Liver (tissue), 9 donors: ENCODE results near the gene CTBP1. TPM values are rescaled to one million over a fixed set of nuclear protein-coding genes. Genes with fewer than 3 reads are reported as not detected.

ENCODE experiments used
- DNase-seq: peaks from one replicate; pipeline ENCODE4 v3.0.0-alpha.2; 2017; ENCODE audit warnings: low spot score
- H3K27ac ChIP-seq, 2 donors: one replicate each; pipeline ENCODE4 v1.7.0; 2013; ENCODE audit warnings: inconsistent platforms in 2 of 2, low read length in 2 of 2, control low read depth in 1 of 2, low read depth in 1 of 2, mild to moderate bottlenecking in 1 of 2
- H3K27me3 ChIP-seq, 4 donors: one replicate each; pipeline versions ENCODE4 v1.6.1 to v1.7.0; 2013; ENCODE audit warnings: low read length in 3 of 4, inconsistent platforms in 1 of 4, mild to moderate bottlenecking in 1 of 4, moderate library complexity in 1 of 4; ENCODE audit not compliant: control insufficient read depth in 4 of 4, insufficient read depth in 4 of 4
- H3K36me3 ChIP-seq, 4 donors: one replicate each; pipeline versions ENCODE4 v1.6.1 to v1.7.0; 2013; ENCODE audit warnings: low read length in 3 of 4, mild to moderate bottlenecking in 3 of 4, low read depth in 1 of 4, moderate library complexity in 1 of 4; ENCODE audit not compliant: control insufficient read depth in 4 of 4, insufficient read depth in 3 of 4
- H3K4me1 ChIP-seq, 4 donors: one replicate each; pipeline versions ENCODE4 v1.6.1 to v1.7.0; 2013; ENCODE audit warnings: low read length in 3 of 4, mild to moderate bottlenecking in 3 of 4, moderate library complexity in 1 of 4; ENCODE audit not compliant: control insufficient read depth in 4 of 4, insufficient read depth in 4 of 4
- H3K4me3 ChIP-seq, 3 donors: one replicate each; pipeline versions ENCODE4 v1.6.1 to v1.7.0; 2013; ENCODE audit warnings: low read length in 3 of 3, control low read depth in 1 of 3, low read depth in 1 of 3, mild to moderate bottlenecking in 1 of 3
- H3K9ac ChIP-seq, 2 donors: one replicate each; pipeline ENCODE4 v1.7.0; 2013; ENCODE audit warnings: low read length in 2 of 2, mild to moderate bottlenecking in 2 of 2, moderate library complexity in 2 of 2, control low read depth in 1 of 2, low read depth in 1 of 2
- H3K9me3 ChIP-seq, 4 donors: one replicate each; pipeline versions ENCODE4 v1.6.1 to v1.7.0; 2013; ENCODE audit warnings: low read length in 3 of 4; ENCODE audit not compliant: control insufficient read depth in 4 of 4
- ATF3 ChIP-seq: IDR thresholded peaks from 2 replicates; pipeline ENCODE4 v1.6.1; 2016; ENCODE audit warnings: antibody characterized with exemption
- CTCF ChIP-seq: fragments of 150-350 bp; IDR thresholded peaks from 2 replicates; pipeline ENCODE4 v1.5.1; 2017; ENCODE audit warnings: improper control_type of control experiment, low read depth, low read length; ENCODE audit not compliant: missing input control
- EGR1 ChIP-seq, 2 donors: IDR thresholded peaks; 2 replicates each; pipeline ENCODE4 v1.6.1; 2016 to 2018; ENCODE audit warnings: antibody characterized with exemption in 2 of 2, low read depth in 2 of 2
- FOXA1 ChIP-seq: IDR thresholded peaks from 2 replicates; pipeline ENCODE4 v1.6.1; 2016; ENCODE audit warnings: antibody characterized with exemption
- FOXA2 ChIP-seq: IDR thresholded peaks from 2 replicates; pipeline ENCODE4 v1.6.1; 2016; ENCODE audit warnings: antibody characterized with exemption
- GABPA ChIP-seq, 2 donors: IDR thresholded peaks in 1 of 2; conservative IDR thresholded peaks in 1 of 2; 2 replicates each; pipeline ENCODE4 v1.6.1; 2016; ENCODE audit warnings: antibody characterized with exemption in 2 of 2, mild to moderate bottlenecking in 1 of 2, moderate library complexity in 1 of 2
- HNF4A ChIP-seq, 2 donors: conservative IDR thresholded peaks; 2 replicates each; pipeline ENCODE4 v1.6.1; 2016; ENCODE audit warnings: antibody characterized with exemption in 2 of 2, mild to moderate bottlenecking in 2 of 2
- HNF4G ChIP-seq: IDR thresholded peaks from 2 replicates; pipeline ENCODE4 v1.6.1; 2016; ENCODE audit warnings: antibody characterized with exemption
- JUND ChIP-seq, 2 donors: IDR thresholded peaks; 2 replicates each; pipeline ENCODE4 v1.6.1; 2016; ENCODE audit warnings: antibody characterized with exemption in 2 of 2
- MAX ChIP-seq: IDR thresholded peaks from 2 replicates; pipeline ENCODE4 v1.6.1; 2016; ENCODE audit warnings: antibody characterized with exemption
- NR2F2 ChIP-seq: IDR thresholded peaks from 2 replicates; pipeline ENCODE4 v1.6.1; 2016; ENCODE audit warnings: antibody characterized with exemption
- RAD21 ChIP-seq, 2 donors: IDR thresholded peaks; 2 replicates each; pipeline ENCODE4 v1.6.1; 2016; ENCODE audit warnings: antibody characterized with exemption in 2 of 2, mild to moderate bottlenecking in 2 of 2
- RXRA ChIP-seq, 2 donors: IDR thresholded peaks; 2 replicates each; pipeline ENCODE4 v1.6.1; 2017 to 2018; ENCODE audit warnings: antibody characterized with exemption in 2 of 2, mild to moderate bottlenecking in 1 of 2
- SP1 ChIP-seq: IDR thresholded peaks from 2 replicates; pipeline ENCODE4 v1.6.1; 2018; ENCODE audit warnings: antibody characterized with exemption, mild to moderate bottlenecking
- TAF1 ChIP-seq: conservative IDR thresholded peaks from 2 replicates; pipeline ENCODE4 v1.6.1; 2016; ENCODE audit warnings: antibody characterized with exemption, mild to moderate bottlenecking
- YY1 ChIP-seq: IDR thresholded peaks from 2 replicates; pipeline ENCODE4 v1.6.1; 2016; ENCODE audit warnings: antibody characterized with exemption, mild to moderate bottlenecking
- WGBS: extraction: QIAGEN DNeasy Blood & Tissue Kit; methylation state at CpG from one replicate; pipeline ENCODE4 v1.1.7; 2013; 5-methylcytosine and 5-hydroxymethylcytosine counted together
- polyA plus RNA-seq, 2 donors: library from polyadenylated mRNA; stranded (reverse) in 1 of 2; unstranded in 1 of 2; fragments of 200-250 nt in 1 of 2; fragments of >200 nt in 1 of 2; fragmentation: Nextera tagmentation in 1 of 2; extraction: Ambion mirVana in 1 of 2; gene quantifications; one replicate each; pipeline versions ENCODE4 v1.2.1 to v1.2.3, GENCODE V29; 2013 to 2015
- total RNA-seq, 2 donors: library from RNA; depleted of rRNA; stranded (reverse); fragments of >200 nt; gene quantifications; one replicate each; pipeline ENCODE4 v1.2.3, GENCODE V29; 2014
- TF ChIP-seq, protein P1 (sequence below): IDR thresholded peaks from 2 replicates; pipeline ENCODE4 v1.6.1; 2016; ENCODE audit warnings: antibody characterized with exemption
- TF ChIP-seq, protein P2 (sequence below): IDR thresholded peaks from 2 replicates; pipeline ENCODE4 v1.6.1; 2016; ENCODE audit warnings: antibody characterized with exemption, mild to moderate bottlenecking
- donor health status: healthy.
- donor health status: healthy.
- donor health status: healthy.
- donor health status: healthy.
- donor health status: healthy.

Gene CTBP1
- total and polyA plus RNA-seq, 4 donors, result 27.5 to 156 (median 79.5) TPM

DNA sequence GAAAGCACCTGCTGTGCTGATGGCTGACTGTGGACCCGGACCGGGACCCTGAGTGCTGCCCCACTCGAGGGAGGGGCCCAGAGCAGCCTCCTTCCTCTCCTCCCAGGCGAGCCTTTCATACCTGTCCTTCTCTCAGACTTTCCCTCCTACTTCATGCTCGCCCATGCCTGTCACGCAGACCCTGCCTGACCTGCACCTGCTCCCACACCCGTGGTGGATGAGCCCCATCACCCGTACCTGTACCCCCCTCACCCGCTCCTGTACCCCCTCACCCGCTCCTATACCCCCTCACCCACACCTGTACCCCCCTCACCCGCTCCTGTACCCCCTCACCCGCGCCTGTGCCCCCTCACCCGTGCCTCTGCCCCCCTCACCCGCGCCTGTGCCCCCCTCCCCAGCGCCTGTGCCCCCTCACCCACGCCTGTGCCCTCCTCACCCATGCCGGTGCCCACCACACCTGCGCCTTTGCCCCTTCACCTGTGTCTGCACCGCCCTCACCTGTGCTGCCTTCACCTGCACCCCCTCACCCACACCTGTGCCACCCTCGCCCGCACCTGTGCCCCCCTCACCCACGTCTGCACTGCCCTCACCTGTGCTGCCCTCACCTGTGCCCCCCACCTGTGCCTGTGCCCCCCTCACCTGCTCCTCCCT lies 46.6 kb upstream of the CTBP1 start:
- Histone ChIP-seq H3K9me3 (no peaks in the 10 kb centered on the region), H3K9ac (no peak overlapping the region), H3K27ac (no peak overlapping the region), H3K4me1 (peaks cover 15 to 34% (median 20%) of the 10 kb centered on the region in 4 donors), H3K4me3 (no peak overlapping the region), H3K27me3 (no peaks in the 10 kb centered on the region), H3K36me3 (peaks cover 3 to 16% (median 8%) of the 10 kb centered on the region in 4 donors)
- 93% methylated on average over 24 of the region's 24 CpGs for WGBS
- no peak for DNase-seq
- TF ChIP-seq FOXA2 (no peak), HNF4G (no peak), EGR1 (IDR thresholded peaks at IDR 0.05; ENCODE audit: low read depth in 2 of 2) (no peak), HNF4A (conservative IDR thresholded peaks at IDR 0.05) (no peak), YY1 (no peak), CTCF (no peak), RXRA (IDR thresholded peaks at IDR 0.05) (no peak), RAD21 (IDR thresholded peaks at IDR 0.05) (no peak), FOXA1 (no peak), ATF3 (no peak), NR2F2 (no peak), SP1 (no peak), GABPA (IDR thresholded peaks at IDR 0.05 in 1 of 2, conservative IDR thresholded peaks at IDR 0.05 in 1 of 2) (no peak)
- TF ChIP-seq, protein P1, sequence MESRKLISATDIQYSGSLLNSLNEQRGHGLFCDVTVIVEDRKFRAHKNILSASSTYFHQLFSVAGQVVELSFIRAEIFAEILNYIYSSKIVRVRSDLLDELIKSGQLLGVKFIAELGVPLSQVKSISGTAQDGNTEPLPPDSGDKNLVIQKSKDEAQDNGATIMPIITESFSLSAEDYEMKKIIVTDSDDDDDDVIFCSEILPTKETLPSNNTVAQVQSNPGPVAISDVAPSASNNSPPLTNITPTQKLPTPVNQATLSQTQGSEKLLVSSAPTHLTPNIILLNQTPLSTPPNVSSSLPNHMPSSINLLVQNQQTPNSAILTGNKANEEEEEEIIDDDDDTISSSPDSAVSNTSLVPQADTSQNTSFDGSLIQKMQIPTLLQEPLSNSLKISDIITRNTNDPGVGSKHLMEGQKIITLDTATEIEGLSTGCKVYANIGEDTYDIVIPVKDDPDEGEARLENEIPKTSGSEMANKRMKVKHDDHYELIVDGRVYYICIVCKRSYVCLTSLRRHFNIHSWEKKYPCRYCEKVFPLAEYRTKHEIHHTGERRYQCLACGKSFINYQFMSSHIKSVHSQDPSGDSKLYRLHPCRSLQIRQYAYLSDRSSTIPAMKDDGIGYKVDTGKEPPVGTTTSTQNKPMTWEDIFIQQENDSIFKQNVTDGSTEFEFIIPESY, result no peak

DNA sequence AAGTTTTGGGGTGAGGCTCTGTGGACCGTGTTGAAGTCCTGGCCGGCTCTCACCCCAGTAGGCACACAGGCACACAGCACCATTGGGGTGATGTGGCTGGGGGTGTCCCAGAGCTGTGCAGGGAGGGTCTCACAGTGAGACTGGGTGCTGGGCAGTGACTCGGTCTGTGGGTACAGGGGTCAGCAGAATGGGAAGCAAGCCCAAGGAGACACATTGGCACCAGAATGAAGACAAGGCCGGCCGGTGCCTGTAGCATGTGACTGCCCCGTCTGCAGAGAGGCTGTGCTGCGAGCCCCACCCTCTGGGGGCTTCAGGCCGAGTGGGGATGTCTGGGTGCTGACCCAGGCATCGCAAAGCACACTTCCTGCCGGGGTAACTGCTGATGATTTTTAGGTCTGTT lies 46.0 kb upstream of the CTBP1 start:
- DNase-seq, result no peak
- no peaks in the 10 kb centered on the region for H3K27me3 ChIP-seq
- no peak for TF ChIP-seq NR2F2
- TF ChIP-seq TAF1, result no peak
- TF ChIP-seq, protein P1, result no peak
- TF ChIP-seq SP1, result no peak
- no peak for TF ChIP-seq ATF3
- no peak for TF ChIP-seq EGR1 (IDR thresholded peaks at IDR 0.05; ENCODE audit: low read depth in 2 of 2)
- TF ChIP-seq RXRA (IDR thresholded peaks at IDR 0.05), result no peak
- TF ChIP-seq MAX, result no peak
- no peak for TF ChIP-seq GABPA (IDR thresholded peaks at IDR 0.05 in 1 of 2, conservative IDR thresholded peaks at IDR 0.05 in 1 of 2)
- TF ChIP-seq, protein P2, sequence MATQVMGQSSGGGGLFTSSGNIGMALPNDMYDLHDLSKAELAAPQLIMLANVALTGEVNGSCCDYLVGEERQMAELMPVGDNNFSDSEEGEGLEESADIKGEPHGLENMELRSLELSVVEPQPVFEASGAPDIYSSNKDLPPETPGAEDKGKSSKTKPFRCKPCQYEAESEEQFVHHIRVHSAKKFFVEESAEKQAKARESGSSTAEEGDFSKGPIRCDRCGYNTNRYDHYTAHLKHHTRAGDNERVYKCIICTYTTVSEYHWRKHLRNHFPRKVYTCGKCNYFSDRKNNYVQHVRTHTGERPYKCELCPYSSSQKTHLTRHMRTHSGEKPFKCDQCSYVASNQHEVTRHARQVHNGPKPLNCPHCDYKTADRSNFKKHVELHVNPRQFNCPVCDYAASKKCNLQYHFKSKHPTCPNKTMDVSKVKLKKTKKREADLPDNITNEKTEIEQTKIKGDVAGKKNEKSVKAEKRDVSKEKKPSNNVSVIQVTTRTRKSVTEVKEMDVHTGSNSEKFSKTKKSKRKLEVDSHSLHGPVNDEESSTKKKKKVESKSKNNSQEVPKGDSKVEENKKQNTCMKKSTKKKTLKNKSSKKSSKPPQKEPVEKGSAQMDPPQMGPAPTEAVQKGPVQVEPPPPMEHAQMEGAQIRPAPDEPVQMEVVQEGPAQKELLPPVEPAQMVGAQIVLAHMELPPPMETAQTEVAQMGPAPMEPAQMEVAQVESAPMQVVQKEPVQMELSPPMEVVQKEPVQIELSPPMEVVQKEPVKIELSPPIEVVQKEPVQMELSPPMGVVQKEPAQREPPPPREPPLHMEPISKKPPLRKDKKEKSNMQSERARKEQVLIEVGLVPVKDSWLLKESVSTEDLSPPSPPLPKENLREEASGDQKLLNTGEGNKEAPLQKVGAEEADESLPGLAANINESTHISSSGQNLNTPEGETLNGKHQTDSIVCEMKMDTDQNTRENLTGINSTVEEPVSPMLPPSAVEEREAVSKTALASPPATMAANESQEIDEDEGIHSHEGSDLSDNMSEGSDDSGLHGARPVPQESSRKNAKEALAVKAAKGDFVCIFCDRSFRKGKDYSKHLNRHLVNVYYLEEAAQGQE, result no peak
- no peak for TF ChIP-seq HNF4A (conservative IDR thresholded peaks at IDR 0.05)
- no peak for TF ChIP-seq RAD21 (IDR thresholded peaks at IDR 0.05)
- TF ChIP-seq JUND (IDR thresholded peaks at IDR 0.05), result no peak
- TF ChIP-seq CTCF, result no peak
- TF ChIP-seq HNF4G, result no peak
- TF ChIP-seq FOXA1, result no peak

More for the DNA sequence above, 46.0 kb upstream of the CTBP1 start:
- Histone ChIP-seq H3K4me3 (no peak overlapping the region), H3K27ac (no peak overlapping the region), H3K4me1 (peaks cover 15 to 34% (median 21%) of the 10 kb centered on the region in 4 donors), H3K9me3 (no peaks in the 10 kb centered on the region), H3K9ac (no peak overlapping the region), H3K36me3 (peaks cover 3 to 16% (median 8%) of the 10 kb centered on the region in 4 donors)
- WGBS, result 74% methylated on average over 10 of the region's 10 CpGs
